WTC11 (cell line): ENCODE measurements around the gene PRR5L.

ENCODE experiments used
- SMAD4 ChIP-seq: sonication (generic); formaldehyde crosslinking; IDR thresholded peaks from 2 replicates; pipeline ENCODE4 v1.8.0; 2022; ENCODE audit warnings: mild to moderate bottlenecking, missing genetic modification reagents
- TCF7 ChIP-seq: sonication (generic); formaldehyde crosslinking; IDR thresholded peaks from 2 replicates; pipeline ENCODE4 v1.8.0; 2022; ENCODE audit warnings: mild to moderate bottlenecking, low read depth, missing genetic modification reagents, moderate library complexity
- TP53 ChIP-seq: sonication (generic); formaldehyde crosslinking; IDR thresholded peaks from 2 replicates; pipeline ENCODE4 v1.8.1; 2023; ENCODE audit warnings: mild to moderate bottlenecking, missing genetic modification reagents
- ZBTB21 ChIP-seq: sonication (generic); formaldehyde crosslinking; IDR thresholded peaks from 2 replicates; pipeline ENCODE4 v1.8.1; 2023; ENCODE audit warnings: mild to moderate bottlenecking, missing genetic modification reagents, borderline replicate concordance
- TF ChIP-seq, protein P1 (sequence below): sonication (generic); formaldehyde crosslinking; conservative IDR thresholded peaks from 2 replicates; pipeline ENCODE4 v1.8.1; 2022; ENCODE audit warnings: mild to moderate bottlenecking, missing genetic modification reagents
- TF ChIP-seq, protein P2 (sequence below): sonication (generic); formaldehyde crosslinking; IDR thresholded peaks from 2 replicates; pipeline ENCODE4 v1.8.1; 2022; ENCODE audit warnings: low read depth, mild to moderate bottlenecking, moderate library complexity, missing genetic modification reagents, borderline replicate concordance
- TF ChIP-seq, protein P3 (sequence below): sonication (generic); formaldehyde crosslinking; IDR thresholded peaks from 2 replicates; pipeline ENCODE4 v1.8.0; 2022; ENCODE audit warnings: mild to moderate bottlenecking, missing genetic modification reagents
- TF ChIP-seq, protein P4 (sequence below): fragments of 200-600 bp; IDR thresholded peaks from 2 replicates; pipeline ENCODE4 v1.8.0; 2022; ENCODE audit warnings: antibody characterized with exemption
- TF ChIP-seq, protein P5 (sequence below): fragments of 250-450 bp; sonication (Bioruptor Pico); IDR thresholded peaks from 2 replicates; pipeline ENCODE4 v1.9.0; 2021; ENCODE audit warnings: mild to moderate bottlenecking

DNA sequence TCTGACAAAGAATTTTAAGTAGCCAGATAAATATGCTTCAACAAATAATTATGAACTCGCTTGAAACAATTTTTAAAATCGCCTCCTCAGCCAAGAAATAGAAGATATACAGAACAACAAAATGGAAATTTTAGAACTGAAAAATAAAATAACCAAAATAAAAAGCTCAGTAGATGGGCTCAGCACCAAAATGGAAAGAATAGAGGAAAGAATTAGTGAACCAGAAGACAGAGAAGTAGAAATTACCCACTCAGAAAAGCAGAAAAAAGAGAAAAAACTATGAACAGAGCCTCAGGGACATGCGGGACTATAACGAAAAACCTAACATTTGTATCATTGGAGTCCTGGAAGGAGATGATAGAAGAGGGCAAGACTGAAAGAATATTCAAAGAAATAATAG is 14.2 kb upstream of the PRR5L start:
- TF ChIP-seq, protein P1, sequence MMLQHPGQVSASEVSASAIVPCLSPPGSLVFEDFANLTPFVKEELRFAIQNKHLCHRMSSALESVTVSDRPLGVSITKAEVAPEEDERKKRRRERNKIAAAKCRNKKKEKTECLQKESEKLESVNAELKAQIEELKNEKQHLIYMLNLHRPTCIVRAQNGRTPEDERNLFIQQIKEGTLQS (CRISPR knock-in tag), result no peak
- TF ChIP-seq, protein P2, sequence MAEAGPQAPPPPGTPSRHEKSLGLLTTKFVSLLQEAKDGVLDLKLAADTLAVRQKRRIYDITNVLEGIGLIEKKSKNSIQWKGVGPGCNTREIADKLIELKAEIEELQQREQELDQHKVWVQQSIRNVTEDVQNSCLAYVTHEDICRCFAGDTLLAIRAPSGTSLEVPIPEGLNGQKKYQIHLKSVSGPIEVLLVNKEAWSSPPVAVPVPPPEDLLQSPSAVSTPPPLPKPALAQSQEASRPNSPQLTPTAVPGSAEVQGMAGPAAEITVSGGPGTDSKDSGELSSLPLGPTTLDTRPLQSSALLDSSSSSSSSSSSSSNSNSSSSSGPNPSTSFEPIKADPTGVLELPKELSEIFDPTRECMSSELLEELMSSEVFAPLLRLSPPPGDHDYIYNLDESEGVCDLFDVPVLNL (CRISPR knock-in tag), result no peak
- TF ChIP-seq, protein P3, sequence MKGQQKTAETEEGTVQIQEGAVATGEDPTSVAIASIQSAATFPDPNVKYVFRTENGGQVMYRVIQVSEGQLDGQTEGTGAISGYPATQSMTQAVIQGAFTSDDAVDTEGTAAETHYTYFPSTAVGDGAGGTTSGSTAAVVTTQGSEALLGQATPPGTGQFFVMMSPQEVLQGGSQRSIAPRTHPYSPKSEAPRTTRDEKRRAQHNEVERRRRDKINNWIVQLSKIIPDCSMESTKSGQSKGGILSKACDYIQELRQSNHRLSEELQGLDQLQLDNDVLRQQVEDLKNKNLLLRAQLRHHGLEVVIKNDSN (CRISPR knock-in tag), result no peak
- TF ChIP-seq, protein P4, sequence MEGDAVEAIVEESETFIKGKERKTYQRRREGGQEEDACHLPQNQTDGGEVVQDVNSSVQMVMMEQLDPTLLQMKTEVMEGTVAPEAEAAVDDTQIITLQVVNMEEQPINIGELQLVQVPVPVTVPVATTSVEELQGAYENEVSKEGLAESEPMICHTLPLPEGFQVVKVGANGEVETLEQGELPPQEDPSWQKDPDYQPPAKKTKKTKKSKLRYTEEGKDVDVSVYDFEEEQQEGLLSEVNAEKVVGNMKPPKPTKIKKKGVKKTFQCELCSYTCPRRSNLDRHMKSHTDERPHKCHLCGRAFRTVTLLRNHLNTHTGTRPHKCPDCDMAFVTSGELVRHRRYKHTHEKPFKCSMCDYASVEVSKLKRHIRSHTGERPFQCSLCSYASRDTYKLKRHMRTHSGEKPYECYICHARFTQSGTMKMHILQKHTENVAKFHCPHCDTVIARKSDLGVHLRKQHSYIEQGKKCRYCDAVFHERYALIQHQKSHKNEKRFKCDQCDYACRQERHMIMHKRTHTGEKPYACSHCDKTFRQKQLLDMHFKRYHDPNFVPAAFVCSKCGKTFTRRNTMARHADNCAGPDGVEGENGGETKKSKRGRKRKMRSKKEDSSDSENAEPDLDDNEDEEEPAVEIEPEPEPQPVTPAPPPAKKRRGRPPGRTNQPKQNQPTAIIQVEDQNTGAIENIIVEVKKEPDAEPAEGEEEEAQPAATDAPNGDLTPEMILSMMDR, result no peak
- TF ChIP-seq SMAD4 (CRISPR knock-in tag) (no peak), TCF7 (no peak), ZBTB21 (no peak), TP53 (CRISPR knock-in tag) (no peak)
- TF ChIP-seq, protein P5, sequence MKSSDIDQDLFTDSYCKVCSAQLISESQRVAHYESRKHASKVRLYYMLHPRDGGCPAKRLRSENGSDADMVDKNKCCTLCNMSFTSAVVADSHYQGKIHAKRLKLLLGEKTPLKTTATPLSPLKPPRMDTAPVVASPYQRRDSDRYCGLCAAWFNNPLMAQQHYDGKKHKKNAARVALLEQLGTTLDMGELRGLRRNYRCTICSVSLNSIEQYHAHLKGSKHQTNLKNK (CRISPR knock-in tag), result no peak
